AG09309 (cell line): ENCODE data around the gene OSBPL7.

Experiments used
- DNase-seq: peaks from one replicate; pipeline ENCODE4 v3.0.0-alpha.2; 2010; ENCODE audit warnings: low read depth
- H3K4me3 ChIP-seq: 2 replicates; pipeline ENCODE4 v1.5.1; 2011; ENCODE audit warnings: mild to moderate bottlenecking, low read depth, low read length, moderate library complexity; ENCODE audit not compliant: control insufficient read depth
- CTCF ChIP-seq: IDR thresholded peaks from 2 replicates; pipeline ENCODE4 v1.5.1; 2011; ENCODE audit warnings: mild to moderate bottlenecking, low read depth, low read length, inconsistent platforms; ENCODE audit not compliant: insufficient read depth, control insufficient read depth; ENCODE audit errors: missing control alignments

The OSBPL7 gene

GRCh38 chr17:47866941-47867340 lies 45.3 kb upstream of the OSBPL7 start:
- TF ChIP-seq CTCF, result no peak
- DNase-seq, result no peak
- H3K4me3 ChIP-seq, result no peak overlapping the region

GRCh38 chr17:47864791-47865216 lies 43.2 kb upstream of the OSBPL7 start:
- no peak for TF ChIP-seq CTCF
- no peak overlapping the region for H3K4me3 ChIP-seq
- no peak for DNase-seq

GRCh38 chr17:47862621-47863440 lies 41.2 kb upstream of the OSBPL7 start:
- no peak for TF ChIP-seq CTCF
- H3K4me3 ChIP-seq, result no peak overlapping the region
- DNase-seq, result no peak

- TF ChIP-seq CTCF, result no peak
- DNase-seq, result no peak
- no peak overlapping the region for H3K4me3 ChIP-seq
Measured at GRCh38 chr17:47860386-47860785, 38.8 kb upstream of the OSBPL7 start.

- no peak for DNase-seq
- TF ChIP-seq CTCF, result no peak
- H3K4me3 ChIP-seq, result no peak overlapping the region
Measured at GRCh38 chr17:47857551-47858455, 36.2 kb upstream of the OSBPL7 start.

GRCh38 chr17:47856830-47857229 lies 35.2 kb upstream of the OSBPL7 start:
- no peak for TF ChIP-seq CTCF
- DNase-seq, result no peak
- no peak overlapping the region for H3K4me3 ChIP-seq
